Measurements from ENCODE around the gene KLHDC7A. TPM values are rescaled to one million over a fixed set of nuclear protein-coding genes. Genes with fewer than 3 reads are reported as not detected.

The KLHDC7A gene
- total RNA-seq, 2 donors from 2014 or later = 0.11 TPM; not detected in 1

DNA sequence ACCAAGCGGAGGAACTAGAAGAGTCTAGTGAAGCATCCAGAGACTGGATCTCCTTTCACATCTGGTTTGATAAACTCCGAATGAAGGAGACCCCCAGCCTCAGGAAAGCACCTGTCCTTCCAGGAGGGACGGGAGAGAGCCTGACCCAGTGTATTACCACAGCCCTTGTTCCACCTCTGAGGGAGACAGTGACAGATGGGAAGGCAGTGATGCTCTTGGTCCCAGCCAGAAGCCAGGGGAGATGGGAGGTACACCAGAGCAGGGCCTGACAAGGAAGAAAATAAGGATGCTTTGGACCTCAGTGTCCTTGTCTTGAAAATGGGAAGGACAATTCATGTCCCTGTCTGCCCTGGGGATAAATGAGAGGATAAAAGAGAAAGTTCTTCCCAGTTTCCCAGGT, 3.5 kb downstream of the KLHDC7A start:
- Histone ChIP-seq H3K4me1 (peaks cover 0 to 10% of the 10 kb centered on the region in 2 donors), H3K27me3 (no peaks in the 10 kb centered on the region), H3K36me3 (no peaks in the 10 kb centered on the region), H3K9me3 (no peaks in the 10 kb centered on the region), H3K27ac (no peak overlapping the region), H3K4me3 (no peak overlapping the region)
- DNase-seq (ENCODE audit: low spot score) = no peak
- TF ChIP-seq, protein P1, sequence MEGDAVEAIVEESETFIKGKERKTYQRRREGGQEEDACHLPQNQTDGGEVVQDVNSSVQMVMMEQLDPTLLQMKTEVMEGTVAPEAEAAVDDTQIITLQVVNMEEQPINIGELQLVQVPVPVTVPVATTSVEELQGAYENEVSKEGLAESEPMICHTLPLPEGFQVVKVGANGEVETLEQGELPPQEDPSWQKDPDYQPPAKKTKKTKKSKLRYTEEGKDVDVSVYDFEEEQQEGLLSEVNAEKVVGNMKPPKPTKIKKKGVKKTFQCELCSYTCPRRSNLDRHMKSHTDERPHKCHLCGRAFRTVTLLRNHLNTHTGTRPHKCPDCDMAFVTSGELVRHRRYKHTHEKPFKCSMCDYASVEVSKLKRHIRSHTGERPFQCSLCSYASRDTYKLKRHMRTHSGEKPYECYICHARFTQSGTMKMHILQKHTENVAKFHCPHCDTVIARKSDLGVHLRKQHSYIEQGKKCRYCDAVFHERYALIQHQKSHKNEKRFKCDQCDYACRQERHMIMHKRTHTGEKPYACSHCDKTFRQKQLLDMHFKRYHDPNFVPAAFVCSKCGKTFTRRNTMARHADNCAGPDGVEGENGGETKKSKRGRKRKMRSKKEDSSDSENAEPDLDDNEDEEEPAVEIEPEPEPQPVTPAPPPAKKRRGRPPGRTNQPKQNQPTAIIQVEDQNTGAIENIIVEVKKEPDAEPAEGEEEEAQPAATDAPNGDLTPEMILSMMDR (IDR thresholded peaks at IDR 0.05) = no peak

DNA sequence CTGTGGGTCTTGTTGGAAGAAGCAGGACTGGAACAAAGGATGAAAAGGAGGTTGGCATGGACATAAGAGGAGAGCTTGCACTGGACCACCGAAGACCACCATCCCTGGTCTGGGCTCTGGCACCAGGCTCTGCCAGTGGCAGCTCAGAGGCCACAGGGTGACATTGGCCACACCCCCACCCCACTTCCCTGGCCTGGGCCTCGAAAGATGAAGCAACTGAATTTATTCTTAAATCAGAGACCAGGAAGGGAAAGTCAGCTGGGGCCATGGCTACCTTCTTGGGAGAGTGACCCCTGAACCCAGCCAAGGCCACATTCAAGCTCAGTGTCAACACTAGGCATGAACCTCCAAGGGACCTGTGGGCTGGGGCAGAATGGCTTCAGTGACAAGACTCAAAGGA, 4.0 kb downstream of the KLHDC7A start:
- Histone ChIP-seq H3K4me3 (no peak overlapping the region), H3K36me3 (no peaks in the 10 kb centered on the region), H3K27ac (no peak overlapping the region), H3K27me3 (no peaks in the 10 kb centered on the region), H3K4me1 (peaks cover 0 to 10% of the 10 kb centered on the region in 2 donors), H3K9me3 (no peaks in the 10 kb centered on the region)
- no peak for DNase-seq (ENCODE audit: low spot score)
- TF ChIP-seq, protein P1 (IDR thresholded peaks at IDR 0.05) = no peak

DNA sequence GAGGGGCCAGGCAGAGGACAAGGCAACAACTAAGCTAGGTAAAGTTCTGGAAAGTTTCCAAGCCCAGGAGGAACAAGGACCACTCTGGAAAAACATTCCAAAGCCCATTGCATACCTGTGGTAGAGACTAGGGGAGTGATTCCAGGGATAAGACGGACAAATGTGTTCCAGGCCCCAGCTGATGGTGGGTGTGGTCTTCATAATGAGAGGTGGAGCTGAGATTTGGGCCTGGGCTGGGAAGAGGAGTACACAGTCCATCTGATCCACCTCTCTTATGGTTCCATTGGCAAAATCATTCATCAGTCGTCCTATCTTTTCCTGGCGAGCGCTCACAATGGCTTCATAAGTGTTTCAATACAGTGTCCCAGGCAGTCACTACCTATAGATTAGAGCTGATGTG, 4.5 kb downstream of the KLHDC7A start:
- H3K4me1 ChIP-seq = peaks cover 0 to 9% of the 10 kb centered on the region in 2 donors
- H3K36me3 ChIP-seq = no peaks in the 10 kb centered on the region
- no peaks in the 10 kb centered on the region for H3K27me3 ChIP-seq
- TF ChIP-seq, protein P1 (IDR thresholded peaks at IDR 0.05) = no peak
- no peaks in the 10 kb centered on the region for H3K9me3 ChIP-seq
- DNase-seq (ENCODE audit: low spot score) = no peak
- no peak overlapping the region for H3K27ac ChIP-seq
- no peak overlapping the region for H3K4me3 ChIP-seq

DNA sequence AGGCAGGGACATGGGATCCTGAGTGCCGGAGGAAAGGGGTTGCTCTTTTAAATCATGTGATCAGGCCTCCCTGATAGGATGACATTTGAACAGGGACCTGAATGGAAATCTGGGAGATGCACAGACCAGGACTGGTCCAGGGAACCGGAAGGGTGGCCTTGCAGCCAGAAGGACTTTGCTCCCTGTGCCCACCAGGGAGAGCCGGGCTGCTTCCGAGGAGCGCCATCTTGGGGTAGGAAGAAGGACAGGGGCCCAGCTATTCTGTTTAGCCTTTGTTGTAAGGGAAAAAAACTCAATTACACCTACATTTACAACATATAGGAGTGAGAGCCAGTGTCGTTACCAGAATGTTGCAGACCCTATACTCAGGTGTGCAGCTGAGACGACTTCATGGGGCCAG, 5.5 kb downstream of the KLHDC7A start:
- DNase-seq (ENCODE audit: low spot score) = no peak
- no peak overlapping the region for H3K4me3 ChIP-seq
- H3K27me3 ChIP-seq = no peaks in the 10 kb centered on the region
- H3K4me1 ChIP-seq = no peaks in the 10 kb centered on the region
- no peaks in the 10 kb centered on the region for H3K9me3 ChIP-seq
- H3K27ac ChIP-seq = no peak overlapping the region
- TF ChIP-seq, protein P1 (IDR thresholded peaks at IDR 0.05) = no peak
- no peaks in the 10 kb centered on the region for H3K36me3 ChIP-seq

DNA sequence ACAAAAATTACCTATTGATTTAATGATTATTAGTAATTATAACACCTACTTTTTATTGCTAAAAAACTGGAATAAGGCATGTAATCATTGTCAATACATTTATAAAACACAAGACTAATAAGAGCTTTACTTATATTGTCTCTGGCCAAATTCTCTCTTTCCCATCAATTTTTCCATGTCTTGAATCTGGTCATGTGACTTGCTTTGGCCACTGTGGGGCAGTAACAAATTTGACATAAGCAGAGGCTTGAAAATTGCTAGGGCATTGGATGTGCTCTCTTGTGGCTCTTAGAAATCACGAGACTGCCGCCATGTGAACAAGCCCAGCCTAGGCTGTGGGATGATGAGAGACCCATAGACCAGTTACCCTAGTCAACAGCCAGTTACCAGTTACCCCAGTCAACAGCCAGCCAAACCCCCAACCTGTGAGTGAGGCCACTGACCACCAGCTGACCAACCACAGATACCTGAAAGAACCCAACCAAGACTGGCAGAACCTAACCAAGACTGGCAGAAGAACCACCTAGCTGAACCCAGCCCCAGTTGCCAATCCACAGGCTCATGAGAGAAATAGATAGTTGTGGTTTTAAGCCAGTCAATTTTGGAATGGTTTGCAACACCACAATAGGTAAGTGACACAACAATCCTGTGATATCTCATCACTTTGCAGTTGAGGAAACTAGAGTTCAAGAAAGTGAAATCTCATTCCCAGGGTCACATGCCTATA, 8.8 kb downstream of the KLHDC7A start:
- no peaks in the 10 kb centered on the region for H3K9me3 ChIP-seq
- no peaks in the 10 kb centered on the region for H3K36me3 ChIP-seq
- no peaks in the 10 kb centered on the region for H3K27me3 ChIP-seq
- H3K4me1 ChIP-seq = no peaks in the 10 kb centered on the region
- H3K27ac ChIP-seq = no peak overlapping the region
- DNase-seq (ENCODE audit: low spot score) = no peak
- TF ChIP-seq, protein P1 (IDR thresholded peaks at IDR 0.05) = no peak
- no peak overlapping the region for H3K4me3 ChIP-seq

DNA sequence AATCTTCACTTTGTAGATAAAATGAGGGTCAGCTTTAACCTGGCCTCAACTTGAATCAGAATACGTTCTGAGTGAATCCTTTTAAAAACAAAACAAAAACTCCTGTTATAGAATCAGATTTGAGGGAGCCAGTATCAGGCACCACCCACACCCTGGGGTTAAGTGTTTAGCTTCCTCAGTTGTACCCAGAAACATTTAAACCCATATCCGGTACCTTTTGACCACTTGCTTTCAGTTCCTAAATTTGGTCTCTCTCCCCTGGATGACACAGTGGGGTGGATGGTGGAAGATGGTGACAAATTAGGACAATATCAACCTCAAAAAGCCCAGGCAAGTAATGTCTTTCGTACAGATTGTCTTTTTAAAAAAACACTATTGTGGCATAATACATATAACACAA, 10.4 kb downstream of the KLHDC7A start:
- DNase-seq (ENCODE audit: low spot score) = no peak
- H3K9me3 ChIP-seq = no peaks in the 10 kb centered on the region
- no peak overlapping the region for H3K27ac ChIP-seq
- TF ChIP-seq, protein P1 (IDR thresholded peaks at IDR 0.05) = no peak
- H3K4me3 ChIP-seq = no peak overlapping the region
- H3K27me3 ChIP-seq = no peaks in the 10 kb centered on the region
- no peaks in the 10 kb centered on the region for H3K36me3 ChIP-seq
- no peaks in the 10 kb centered on the region for H3K4me1 ChIP-seq
